GM08714 (cell line): ENCODE results near the gene TOP1.
"Not testable (repeated sequence)": the region's sequence is repeated elsewhere in the genome, so short reads cannot be mapped to it uniquely, and the experiment has no call there.

ENCODE experiments used
- H3K4me3 ChIP-seq: fragments of 200-500 bp; sonication (Bioruptor generic); 2 replicates; pipeline ENCODE4 v1.5.1; 2014; ENCODE audit warnings: mild to moderate bottlenecking, low read length, inconsistent platforms
- ZNF274 ChIP-seq: IDR thresholded peaks from 2 replicates; pipeline ENCODE4 v1.6.1; 2012; ENCODE audit warnings: mild to moderate bottlenecking, low read depth, low read length

Gene TOP1

DNA sequence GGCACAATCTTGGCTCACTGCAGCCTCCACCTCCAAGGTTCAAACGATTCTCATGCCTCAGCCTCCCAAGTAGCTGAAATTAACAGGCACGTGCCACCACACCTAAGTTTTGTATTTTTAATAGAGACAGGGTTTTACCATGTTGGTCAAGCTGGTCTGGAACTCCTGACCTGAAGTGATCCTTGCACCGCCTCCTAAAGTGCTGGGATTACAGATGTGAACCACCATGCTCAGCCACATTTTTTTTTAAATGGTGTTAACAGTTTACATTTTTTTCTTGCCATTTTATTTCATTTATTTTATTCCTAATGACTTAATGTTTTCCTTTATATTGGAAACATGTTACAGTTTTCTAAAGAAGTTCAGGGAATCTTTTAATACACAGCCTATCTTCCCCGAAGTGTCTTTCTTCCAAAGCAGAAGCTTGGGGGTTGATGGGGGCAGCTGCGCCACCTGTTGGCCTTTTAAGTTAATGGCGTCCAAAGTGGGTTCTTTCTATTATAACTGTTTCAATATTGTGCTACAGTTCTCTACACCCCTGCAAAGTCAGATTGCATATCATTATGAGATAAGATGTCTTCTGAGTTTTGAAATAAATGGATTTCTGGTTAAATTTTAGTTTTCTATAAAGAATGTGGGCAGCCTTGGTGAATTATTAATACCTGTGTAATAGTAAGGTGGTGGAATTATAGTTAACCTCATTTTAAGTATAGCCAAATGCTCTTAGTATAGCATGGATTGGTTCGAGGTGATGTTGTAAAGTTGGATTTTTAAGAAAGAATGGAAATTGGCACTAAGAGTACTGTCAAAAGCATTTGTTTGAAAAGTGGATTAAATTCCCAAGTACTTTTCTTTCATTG, 66.7 kb downstream of the TOP1 start:
- no peak for TF ChIP-seq ZNF274
- H3K4me3 ChIP-seq: no peak overlapping the region

DNA sequence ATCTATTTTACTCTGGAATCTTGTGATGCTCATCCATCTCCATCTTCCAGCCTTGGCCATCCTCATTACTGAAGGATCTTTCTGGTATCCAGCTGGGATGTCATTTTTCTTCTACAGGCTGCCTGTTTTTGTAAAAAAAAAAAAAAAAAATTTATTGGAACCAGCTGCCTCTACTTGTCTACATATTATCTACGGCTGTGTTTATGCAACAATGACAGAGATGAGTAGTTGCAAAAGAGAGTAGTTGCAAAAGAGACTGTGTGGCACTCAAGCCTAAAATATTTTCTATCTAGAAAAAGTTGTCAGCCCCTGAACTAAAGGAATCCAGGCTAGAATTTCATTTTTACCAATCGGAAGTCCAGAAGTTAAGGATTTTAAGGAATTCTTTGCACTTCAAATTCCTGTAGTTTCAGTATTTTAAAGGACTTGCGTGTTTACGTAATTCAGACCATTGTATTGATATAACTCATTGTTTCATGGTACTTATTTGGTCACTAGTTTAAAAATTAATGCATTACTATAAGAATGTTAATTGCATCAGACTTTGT, 70.2 kb downstream of the TOP1 start:
- no peak overlapping the region for H3K4me3 ChIP-seq
- no peak for TF ChIP-seq ZNF274

DNA sequence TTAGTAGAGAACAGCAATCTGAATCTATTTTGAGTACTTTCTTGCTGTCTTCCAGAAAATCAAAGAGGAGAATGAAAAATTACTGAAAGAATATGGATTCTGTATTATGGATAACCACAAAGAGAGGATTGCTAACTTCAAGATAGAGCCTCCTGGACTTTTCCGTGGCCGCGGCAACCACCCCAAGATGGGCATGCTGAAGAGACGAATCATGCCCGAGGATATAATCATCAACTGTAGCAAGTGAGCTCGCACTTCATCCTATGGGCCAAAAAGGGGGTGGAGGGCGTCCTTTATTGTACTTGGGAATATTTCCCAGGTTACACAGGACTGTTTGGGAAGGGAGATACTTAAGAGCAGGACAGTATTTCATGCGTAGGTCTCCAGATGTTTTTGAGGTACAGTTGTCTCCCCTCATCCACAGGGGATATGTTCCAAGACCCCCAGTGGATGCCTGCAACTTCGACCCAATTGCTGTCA, 71.4 kb downstream of the TOP1 start:
- no peak for TF ChIP-seq ZNF274
- H3K4me3 ChIP-seq: no peak overlapping the region

DNA sequence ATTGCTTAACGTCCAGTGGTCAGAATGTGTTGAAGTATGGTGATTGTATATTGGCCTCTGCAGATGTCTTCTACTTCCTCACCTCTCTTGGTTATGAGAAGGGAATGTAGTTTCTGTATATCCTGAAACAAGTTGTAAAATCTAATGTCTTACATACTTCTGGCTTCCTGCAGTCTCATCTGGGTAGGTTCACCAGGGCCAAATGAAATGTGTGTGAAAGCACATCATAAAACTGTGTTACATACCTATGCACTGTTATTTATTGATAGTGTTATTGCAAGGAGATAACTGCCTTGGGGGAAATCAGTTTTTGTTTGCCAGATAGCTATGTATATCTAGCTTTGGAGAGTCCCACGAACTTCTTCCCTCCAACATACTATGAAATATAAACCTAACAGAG, 73.0 kb downstream of the TOP1 start:
- H3K4me3 ChIP-seq: no peak overlapping the region
- TF ChIP-seq ZNF274: no peak

DNA sequence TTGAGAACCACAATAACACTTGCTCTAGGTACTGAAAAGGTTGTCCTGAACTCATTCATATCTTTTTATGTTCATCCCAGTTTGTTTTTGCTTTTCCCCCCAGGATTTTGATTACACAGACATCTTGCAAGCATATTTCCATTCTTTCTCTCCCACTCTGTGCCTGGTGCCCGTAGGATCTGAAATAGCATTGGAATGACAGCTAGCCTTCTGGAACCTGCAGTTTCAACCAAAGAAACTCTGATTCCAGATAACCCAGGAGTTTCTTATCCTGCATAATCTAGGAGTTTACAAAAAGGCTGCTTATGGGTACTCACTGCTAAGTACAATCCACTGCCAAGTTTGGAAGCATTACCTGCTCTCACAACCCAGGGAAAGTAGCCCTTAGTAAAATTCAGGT, 79.9 kb downstream of the TOP1 start:
- TF ChIP-seq ZNF274: no peak
- no peak overlapping the region for H3K4me3 ChIP-seq

DNA sequence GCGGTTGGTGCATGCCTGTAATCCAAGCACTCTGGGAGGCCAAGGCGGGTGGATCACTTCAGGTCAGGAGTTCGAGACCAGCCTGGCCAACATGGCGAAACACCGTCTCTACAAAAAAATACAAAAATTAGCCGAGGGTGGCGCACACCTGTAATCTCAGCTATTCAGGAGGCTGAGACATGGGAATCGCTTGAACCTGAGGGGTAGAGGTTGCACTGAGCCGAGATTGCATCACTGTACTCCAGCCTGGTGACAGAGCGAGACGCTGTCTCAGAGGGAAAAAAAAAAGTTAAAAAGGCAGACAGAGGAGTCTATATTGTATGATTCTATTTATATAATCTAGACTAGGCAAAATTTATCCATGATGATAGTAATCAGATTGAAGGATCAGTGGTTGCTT, 81.4 kb downstream of the TOP1 start:
- no peak for TF ChIP-seq ZNF274

DNA sequence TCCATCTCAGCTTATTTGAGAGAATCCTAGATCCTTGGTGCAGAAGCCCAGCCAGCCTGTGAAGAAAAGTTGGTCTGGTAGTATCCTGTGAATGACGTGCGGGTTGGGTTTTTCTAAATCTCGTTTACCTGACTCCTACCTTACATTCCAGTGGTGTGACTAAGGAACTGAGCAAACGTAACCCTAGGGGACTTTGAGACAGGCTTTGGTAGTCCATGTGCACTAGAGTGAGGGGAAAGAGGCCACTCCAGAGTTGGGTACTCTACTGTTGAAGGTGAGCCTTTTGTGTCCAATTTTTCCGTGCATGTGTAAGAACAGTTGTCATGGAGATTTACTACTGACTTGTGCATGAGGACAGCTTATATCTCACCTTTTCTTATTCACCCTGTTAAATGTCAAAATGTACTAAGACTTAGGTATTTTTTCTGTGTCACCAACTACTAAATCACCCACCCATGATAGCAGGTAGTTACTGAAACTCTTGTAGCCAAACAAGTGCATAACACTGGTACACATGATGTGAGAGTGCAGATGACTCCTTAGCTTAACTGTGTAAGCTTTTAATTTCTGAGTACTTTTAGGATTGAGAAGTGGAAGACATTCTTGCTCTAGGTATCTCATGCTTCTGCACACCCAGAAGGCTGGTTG, 82.4 kb downstream of the TOP1 start:
- no peak overlapping the region for H3K4me3 ChIP-seq
- no peak for TF ChIP-seq ZNF274

More for the DNA sequence above, 81.4 kb downstream of the TOP1 start:
- no peak overlapping the region for H3K4me3 ChIP-seq

DNA sequence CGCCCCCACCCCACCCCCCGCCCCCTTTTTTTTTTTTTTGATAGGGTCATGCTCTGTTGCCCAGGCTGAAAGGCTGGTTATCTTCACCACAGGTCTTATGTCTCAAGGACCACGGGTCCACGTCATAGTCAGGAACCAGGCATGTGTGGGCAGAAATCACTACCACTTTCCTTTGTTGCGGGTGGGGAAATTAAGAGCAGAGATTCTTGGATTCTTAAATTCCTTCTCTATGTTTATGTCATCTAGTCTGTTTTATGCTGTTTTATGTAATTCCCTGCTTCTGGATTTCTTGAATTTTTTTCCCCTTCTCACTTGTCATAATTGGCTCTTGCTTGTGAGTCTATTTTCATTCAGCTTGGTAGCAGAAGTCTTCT, 82.9 kb downstream of the TOP1 start:
- H3K4me3 ChIP-seq: no peak overlapping the region
- no peak for TF ChIP-seq ZNF274

DNA sequence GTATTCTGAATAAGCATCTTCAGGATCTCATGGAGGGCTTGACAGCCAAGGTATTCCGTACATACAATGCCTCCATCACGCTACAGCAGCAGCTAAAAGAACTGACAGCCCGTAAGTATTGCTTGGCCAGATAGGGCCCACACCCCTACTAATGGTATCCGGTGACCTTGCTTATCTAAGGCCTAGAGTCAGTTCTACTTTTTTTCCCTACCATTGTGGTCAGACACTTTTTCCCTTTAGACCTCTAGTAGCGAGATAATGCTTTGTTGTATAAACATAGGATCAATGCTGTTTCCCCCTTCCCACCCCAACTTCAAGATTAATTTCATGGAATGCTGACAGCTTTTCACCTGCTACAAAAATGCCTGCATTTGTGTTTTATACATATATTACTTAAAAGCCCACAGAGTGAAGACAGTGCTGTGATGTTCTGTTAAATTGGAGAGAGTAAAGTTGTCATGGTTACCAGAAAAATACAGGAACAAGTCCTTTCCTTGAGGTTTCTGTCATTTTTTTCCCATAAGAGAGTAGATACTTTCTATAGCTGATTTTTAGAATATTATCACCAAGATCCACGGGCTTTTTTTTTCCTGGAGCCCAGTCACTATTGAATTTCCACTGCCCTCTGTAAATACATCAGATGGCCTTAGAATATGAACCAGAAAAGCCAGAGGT, 87.8 kb downstream of the TOP1 start:
- H3K4me3 ChIP-seq: no peak overlapping the region
- TF ChIP-seq ZNF274: no peak

DNA sequence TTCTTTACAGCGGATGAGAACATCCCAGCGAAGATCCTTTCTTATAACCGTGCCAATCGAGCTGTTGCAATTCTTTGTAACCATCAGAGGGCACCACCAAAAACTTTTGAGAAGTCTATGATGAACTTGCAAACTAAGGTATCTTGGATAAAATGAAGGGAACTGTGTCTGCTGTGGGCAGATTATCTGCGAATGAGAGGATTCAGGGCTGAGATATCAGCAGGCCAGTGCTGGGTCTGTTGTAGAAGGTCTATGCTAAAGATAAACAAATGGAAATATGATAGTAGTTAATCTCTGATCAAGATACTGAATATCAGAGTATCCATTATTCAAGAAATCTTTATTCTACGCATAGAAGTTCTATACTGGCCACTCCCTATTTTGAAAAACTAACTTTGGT, 89.5 kb downstream of the TOP1 start:
- H3K4me3 ChIP-seq: not testable (repeated sequence)

DNA sequence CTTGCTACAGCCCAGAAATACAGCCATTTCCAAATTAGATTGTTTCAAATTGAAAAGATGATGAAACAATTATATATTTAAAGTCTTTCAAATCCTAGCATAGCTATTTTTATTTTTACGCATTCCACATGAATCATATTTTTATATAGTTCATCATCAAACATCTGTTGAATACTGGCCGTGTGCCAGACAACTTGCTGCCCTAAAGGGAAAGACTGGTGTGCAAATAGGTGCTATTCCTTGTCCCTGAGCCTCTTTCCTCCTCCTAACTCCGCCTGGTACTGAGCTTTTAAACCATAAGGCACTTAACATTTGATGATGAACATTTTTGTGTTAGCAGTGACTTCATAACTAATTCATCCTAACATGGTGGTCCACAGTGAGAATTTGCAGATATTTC, 90.0 kb downstream of the TOP1 start:
- TF ChIP-seq ZNF274: no peak
- no peak overlapping the region for H3K4me3 ChIP-seq

DNA sequence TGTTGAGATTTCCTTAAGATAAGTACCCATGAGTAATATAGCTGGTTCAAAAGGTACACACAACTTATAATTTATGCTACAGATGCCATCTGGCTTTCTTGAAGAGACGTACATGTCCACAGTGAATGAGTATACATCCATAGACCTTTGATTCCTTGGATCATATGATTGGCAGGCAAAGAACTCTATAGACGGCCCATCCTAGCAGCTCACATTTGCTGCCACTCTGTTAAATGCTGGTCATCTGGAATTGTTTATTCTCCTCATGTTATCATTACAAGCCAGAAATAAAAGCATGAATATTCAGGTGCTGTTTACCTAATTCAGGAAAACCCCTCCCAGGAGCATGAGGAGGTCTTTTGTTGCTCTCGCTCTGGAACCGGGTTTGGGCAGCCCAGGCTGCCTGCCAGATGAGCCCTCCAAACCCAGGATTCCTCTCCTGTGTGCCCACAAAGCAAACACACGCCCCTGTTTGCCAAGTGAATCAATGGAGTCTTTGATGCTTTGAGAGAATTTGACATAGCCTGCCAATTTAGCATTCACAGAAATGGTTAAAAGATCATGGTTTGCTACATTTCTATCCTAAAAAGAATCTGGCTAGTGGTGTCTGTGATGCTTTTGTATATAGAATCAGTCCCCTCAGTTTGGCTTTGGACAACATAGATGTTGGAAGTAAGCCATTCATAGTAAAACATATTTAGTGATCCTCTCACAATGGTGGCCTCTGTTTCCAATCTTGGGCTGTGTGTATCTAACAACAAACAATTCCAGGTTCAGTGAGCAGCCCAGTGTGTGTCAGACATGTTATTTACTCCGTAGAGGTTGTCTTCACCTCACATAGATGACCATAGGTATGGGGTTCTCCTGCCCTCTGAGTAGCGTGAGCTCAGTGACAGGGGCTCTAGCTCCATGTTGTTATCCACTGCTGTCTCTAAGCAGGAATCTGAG, 91.3 kb downstream of the TOP1 start:
- H3K4me3 ChIP-seq: no peak overlapping the region
- TF ChIP-seq ZNF274: no peak

DNA sequence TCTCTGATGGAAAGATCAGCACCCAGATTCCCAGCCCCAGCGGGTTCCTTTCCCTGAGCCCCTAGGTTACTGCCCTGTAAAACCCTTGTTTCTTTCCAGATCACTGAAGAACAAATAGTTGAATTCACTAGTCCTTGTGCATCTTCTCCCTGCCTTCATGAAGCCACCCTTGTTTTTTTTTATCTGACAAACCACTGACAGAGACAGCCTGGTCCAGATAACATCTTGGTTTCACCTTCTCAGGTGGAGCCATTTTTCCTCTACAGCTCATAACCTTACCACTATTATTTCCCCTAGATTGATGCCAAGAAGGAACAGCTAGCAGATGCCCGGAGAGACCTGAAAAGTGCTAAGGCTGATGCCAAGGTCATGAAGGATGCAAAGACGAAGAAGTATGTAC, 92.8 kb downstream of the TOP1 start:
- H3K4me3 ChIP-seq: no peak overlapping the region
- no peak for TF ChIP-seq ZNF274

DNA sequence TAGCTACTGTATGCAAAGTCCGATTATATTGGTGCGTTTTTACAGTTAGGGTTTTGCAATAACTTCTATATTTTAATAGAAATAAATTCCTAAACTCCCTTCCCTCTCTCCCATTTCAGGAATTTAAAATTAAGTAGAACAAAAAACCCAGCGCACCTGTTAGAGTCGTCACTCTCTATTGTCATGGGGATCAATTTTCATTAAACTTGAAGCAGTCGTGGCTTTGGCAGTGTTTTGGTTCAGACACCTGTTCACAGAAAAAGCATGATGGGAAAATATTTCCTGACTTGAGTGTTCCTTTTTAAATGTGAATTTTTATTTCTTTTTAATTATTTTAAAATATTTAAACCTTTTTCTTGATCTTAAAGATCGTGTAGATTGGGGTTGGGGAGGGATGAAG, 95.0 kb downstream of the TOP1 start:
- TF ChIP-seq ZNF274: no peak
- no peak overlapping the region for H3K4me3 ChIP-seq
